ENCODE results near the gene SPNS2.

Gene SPNS2

DNA sequence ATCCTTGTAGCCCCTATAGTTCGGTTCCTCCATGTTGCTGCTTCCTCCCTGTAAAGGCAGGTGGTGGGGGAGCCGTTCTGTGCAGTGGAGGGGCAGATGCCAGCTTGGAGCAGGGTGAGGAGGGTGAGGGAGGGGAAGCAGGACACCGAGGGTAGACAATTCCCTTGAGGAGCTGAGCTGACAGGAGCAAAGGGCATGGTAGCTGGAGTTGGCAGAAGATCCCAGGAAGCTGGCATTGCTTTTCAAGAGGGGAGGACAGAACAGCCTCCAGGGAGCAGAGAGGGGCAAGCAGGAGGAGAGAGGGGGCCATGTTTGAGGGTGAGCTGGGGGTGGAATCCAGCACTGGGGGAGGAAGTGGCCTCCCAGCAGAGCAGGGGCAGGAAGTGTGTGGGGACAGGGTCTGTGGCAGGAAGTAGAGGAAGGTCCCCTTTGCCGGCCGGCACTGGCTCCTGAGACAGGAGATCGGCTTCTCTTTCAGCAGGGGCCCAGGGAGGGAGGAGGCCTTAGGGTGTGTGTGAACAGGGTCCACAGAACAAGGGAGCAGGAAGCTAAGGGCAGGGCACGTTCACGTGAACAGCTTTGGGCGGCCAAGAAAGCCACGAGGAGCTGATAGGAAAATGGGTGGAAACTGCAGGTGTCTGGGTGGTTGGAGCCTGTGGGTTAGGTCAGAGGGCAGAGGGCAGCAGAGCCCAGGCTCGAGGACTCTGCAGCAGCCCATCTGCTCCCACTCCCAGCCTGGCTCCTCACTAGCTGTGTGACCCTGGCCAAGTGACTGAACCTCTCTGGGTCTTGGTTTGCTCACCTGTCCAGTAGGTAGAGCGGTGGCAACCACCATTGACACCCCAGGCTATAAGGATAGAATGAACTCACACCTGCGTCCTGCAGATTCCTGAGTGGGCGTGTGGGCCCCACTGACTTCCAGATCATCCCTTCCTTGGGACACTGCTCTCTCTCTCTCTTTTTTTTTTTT lies 17.5 kb upstream of the SPNS2 start:
- DNase-seq = peak in 1 of 2 donors; percentile 55

DNA sequence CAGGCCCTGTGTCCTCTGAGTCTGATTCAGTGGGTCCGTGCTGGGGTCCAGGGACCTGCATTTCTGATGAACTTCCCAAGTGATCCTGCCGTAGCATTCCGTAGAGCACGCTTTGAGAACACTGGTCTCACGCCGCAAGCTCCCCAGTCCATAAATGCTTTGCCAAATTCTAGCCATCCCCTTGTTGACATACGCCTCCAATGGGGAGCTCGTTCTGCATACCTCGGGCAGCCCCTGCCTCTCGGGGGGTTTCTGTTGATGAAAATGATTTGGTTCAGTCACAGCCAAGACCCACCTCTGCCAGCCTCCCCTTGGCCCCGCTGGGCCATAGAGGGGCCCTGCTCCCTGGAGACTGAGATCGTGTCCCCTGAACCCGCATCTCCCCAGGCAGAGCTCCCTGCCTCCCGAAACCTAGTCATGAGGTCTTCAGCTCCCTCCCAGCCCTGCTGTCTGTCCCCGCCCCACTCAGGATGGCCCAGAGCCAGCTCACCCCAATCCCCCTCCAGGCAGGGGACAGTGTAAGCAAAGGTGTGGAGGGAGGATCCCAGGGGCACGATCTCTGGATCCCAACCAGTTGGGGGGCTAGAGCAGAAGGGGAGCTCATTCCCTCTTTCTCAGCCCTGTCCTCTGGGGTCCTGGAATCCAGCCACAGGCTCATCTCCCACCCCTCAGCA lies 16.2 kb upstream of the SPNS2 start:
- no peak for DNase-seq

DNA sequence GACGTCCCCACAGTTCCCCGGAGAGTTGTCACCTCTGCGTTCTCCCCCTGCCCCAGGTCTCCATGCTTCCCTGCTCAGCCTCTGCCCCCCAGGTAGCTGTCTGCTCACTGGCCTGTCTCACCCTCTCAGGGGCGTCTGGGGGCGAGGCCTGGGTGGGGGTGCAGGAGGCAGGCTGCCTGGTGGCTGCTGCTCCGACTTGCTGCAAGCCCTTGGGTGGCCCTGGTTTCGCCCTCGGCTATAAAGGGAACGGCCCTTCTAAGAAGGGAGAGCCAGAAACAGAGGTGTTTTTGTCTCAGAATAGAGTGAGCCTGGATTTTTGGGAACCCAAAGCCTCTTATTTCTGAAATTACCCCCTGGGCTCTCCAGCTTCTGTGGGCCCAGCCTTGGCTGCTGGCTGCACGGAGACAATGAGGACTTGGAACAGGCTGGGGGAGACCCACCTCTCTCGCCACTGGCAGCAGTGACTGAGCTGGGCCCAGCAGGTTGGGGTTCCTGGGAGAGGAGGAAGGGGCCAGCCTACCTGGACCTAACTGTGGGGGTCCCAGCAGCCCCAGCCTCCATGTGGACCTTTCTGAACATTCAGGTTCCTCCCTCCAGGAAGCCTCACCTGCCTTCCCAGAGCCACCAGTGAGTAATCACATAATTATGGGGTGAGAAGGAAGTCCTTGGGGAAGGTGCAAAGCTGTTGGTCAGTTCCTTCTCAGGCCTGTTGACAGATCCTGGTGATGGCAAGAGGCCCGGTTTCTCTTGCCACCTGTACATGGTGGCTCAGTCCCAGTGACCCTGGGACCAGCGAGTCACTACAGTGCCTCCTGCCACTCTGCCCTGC lies 15.5 kb upstream of the SPNS2 start:
- no peak for DNase-seq

DNA sequence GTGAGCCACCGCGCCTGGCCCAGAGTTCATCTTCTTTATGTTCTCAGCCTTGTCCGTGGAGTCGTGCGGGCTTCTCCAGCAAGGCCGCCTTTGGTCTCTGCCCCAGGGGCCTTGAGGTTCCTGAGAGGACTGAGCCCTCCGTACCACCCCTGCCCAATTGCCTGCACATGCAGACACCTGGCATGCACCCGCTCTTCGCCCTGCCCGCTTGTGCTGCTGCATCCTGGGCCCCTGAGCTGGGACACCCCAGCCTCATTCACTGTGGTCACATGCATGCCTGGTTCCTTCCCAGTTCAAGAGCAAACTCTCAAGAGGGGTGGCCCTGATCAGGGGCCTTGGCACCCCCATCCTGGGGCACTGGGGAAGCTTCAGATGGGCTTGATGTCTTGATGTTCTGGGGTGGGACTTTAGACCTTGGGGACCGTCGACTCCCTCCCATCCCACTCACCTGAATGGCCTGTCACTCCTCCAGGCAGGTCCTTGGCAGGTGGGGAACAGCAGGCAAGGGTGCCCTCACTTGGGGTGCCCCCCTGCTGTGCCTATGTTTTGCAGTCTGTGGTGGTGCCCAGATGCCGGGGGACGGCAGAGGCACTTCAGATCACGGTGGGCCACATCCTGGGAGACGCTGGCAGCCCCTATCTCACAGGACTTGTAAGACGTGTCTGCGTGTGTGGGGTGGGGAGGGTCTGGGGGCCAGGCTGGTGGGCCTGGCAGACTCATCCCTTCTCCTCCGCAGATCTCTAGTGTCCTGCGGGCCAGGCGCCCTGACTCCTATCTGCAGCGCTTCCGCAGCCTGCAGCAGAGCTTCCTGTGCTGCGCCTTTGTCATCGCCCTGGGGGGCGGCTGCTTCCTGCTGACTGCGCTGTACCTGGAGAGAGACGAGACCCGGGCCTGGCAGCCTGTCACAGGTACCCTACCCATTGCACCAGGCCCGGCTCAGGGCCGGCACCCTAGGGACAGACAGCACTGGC lies 12.7 kb upstream of the SPNS2 start:
- peak in 1 of 2 donors; percentile 31 for DNase-seq

DNA sequence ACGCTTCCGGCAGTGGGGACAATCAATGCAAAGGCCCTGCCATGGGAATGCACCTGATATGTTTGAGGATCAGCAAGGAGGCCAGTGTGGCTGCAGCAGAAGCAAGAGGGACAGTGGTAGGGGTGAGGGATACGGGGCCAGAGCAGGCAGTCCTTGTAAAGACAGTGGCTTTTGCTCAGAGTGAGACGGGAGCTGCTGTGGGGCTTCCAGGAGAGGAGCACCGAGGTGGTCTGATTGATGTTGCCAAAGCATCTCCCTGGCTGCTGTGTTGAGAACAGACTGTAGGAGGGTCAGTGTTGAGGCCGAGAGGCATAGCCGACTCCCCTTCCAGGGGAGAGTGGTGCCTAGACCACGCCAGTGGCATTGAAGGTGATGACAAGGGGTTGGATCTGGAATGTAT lies 11.4 kb upstream of the SPNS2 start:
- no peak for DNase-seq

DNA sequence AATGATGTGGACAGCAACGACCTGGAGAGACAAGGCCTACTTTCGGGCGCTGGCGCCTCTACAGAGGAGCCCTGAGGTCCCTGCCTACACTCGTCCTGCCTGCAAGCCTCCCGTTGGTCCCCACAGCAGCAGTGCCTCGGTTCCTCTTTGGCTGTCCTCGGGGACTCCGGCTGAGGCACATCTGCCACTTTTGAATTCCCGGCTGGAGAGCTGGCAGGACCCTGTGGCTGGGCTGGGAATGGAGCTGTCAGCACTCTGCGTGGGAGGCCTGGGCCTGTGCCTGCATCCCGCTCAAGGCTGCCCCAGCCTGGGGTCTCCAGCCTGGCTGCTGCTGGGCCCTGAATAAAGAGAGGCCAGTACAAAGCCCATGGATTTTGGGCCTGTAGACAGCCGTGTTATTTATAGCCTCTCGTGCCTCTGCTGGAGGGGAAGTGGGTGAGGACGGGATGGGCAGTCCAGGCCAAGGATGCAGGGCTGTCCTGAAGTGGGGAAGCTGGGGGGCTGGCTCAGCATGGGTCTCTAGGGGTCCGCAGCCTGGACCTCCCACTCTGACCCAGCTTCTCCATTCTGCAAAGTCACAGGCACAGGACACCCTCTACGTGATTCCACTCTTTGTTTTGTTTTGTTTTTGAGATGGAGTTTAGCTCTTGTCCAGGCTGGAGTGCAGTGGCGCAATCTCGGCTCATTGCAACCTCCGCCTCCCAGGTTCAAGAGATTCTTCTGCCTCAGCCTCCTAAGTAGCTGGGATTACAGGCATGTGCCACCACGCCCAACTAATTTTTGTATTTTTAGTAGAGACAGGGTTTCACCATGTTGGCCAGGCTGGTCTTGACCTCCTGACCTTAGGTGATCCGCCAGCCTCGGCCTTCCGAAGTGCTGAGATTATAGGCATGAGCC lies 10.6 kb upstream of the SPNS2 start:
- no peak for DNase-seq

DNA sequence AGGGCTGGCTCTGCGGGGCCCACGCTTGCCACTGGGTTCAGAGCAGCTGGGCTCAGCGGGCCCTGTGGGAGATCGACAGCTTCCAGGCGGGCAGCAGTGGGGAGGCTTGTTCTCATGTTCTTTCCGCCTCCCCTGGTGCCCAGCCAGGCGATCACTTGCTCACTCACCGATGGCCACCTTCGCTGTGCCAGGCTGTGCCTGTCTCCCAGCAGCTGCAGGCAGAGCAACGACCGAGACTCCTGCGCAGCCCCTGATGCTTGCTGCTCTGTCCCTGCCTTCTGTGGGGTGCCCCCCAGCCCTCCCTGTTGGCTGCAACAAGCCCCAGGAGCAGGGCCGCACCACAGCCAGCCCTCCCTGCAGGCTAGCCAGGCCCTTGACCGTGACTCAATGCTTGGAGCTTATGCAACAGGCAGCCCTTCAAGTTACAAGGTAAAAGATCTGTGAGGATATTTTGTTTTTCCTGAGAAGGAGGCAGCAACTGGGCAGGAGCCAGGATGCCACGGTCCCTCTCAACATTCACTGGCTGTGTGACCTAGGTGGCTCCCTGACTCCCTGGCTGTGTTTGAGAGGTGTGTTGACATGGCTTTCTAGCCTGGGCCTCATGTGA lies 9.6 kb upstream of the SPNS2 start:
- DNase-seq = no peak

DNA sequence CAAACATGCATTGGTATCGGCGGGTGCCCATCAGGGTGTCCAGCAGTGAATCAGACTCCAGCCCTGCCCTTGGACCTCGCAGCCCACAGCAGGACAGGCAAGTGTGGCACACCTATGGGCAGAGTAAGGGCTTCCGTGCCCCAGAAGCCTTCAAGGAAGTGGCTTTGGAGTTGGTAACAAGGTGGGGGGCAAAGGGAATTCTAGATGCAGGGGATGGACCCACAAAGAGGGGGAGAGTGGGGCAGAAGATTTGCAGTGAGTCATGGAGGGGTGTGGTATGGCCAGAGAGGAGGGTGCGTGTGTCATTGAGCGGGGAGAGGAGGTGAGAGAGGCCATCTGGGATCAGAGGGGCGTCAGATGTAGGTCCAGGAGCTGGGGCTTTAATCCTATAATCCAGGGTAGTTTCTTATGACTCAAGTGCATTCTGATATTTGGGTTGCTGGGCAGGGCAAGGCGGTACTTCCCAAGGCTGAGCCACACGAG lies 8.5 kb upstream of the SPNS2 start:
- DNase-seq = no peak

DNA sequence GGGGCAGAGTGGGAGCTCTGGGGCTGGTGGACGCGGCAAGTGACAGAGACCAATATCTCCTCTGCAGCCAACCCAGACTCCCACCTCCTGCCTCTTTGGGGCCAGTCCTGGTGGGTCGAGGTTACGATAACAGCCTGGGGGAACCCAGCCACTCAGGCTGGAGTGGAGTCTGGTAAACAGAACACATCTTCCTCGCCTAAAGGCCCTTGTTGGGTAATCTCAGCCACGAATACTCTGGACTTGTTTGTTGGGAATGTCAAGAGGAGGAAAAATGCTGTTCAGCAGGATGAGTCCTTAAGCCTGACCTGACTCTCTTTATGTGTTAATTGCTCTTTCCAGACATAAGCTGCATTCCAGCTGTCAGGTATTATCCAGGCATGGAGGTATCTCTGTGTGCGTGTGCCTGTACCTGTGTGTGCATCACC lies 8.0 kb upstream of the SPNS2 start:
- no peak for DNase-seq

DNA sequence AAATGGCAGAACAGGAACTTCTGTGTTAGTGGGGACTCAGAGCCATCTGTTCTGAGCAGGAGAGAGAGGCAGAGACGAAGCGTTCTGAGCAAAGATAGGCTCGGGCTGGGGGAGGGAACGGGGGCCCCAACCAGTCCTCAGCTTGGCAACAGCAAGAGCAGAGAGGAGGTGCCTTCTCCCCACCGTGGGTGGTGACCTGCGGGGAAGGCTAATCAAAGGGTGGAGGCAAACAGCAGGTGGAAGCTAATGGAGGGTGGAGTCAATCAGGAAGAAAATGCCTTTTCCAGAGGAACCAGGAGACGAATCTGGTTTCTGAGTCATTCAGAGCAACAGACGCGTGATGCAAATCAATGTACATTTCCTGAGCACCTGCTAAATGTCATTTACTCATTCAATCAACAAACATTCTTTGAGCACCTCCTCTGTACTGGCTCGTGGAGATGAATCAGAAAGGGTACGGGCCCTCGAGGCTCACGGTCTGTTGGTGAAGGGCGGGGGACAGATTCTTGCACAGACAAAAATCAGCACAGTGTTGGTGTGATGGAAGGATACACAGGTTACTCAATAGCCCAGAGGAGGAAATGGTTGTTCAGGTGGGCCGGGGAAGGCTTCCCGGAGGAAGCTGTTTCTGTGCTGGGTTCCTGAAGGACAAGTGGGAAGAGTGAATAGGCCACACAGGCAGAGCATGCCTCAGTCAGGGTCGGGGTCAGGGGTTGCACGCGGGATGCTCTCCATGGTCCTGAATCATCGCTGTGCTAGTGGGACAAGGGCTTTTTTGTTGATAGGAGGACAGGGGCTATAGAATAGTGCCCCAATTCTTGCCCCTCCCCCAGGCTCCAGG lies 5.7 kb upstream of the SPNS2 start:
- no peak for DNase-seq

DNA sequence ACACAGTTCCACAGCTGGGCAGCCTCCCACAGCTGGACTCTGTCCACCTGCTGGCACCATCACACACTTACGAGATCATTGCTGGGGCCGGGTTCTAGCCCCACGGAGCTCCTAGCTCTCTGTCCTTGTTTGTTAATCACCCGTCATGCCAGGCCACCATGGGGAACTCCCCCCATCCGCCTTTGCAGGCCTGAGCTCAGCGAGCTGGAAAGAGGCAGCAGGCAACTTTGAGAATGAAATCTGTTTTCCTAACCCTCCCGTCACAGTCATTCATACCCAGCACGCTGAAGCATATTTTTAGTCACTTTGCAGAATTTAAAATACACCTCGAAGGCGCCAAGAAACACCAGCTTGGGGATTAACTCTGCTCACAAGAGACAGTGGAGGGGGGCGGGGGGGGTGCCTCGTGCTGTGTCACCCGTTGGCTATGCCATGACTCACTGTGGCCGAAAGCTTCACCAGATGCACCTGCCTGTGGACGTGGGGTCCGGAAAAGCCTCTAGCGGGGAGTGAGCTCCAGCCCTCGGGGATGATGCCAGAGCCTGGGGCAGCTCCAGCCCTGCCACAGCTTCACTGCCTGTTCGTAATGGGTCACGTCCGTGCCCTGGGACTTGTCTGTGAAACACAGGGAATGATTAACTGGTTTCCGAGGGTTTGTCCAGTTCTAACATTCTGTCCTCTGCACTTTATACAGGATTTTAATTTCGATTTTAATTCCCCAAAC lies 1.4 kb upstream of the SPNS2 start:
- DNase-seq = no peak

DNA sequence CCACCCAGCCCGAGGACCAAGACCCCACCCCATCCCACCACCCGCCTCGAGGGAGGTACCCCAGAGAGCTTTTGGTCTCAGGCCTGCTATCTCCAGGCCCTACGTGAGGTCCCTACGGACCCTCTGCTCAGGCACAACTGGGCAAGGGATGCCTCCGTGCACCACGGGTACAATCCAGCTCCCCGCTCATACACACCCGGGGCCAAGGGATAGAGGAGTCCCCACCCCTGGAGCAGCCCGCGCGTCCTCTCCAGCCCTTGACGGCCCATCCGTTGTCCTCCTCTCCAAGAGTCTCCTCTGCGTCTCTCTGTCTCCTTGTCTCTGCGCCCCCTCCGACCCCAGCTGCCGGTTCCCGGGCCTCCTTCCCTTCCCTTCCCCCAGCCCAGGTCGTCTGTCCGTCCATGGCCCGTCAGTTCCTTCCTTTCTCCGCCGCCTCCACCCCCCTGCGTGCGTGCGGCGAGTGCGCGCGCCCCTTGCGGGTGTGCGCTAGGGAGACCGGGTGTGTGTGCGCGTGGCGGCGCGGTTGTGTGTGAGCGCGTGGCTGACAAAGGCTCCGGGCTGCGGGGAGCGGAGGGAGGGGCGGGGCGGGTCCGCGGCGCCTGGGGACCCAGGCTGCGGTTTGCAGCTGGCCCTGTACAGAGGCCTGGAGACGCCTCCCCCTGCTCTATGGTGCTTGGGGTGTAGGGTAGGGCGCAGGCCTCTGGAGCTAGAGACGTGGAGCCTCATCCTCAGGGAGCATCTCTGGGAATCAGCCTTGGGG lies 930 bp downstream of the SPNS2 start:
- no peak for DNase-seq

DNA sequence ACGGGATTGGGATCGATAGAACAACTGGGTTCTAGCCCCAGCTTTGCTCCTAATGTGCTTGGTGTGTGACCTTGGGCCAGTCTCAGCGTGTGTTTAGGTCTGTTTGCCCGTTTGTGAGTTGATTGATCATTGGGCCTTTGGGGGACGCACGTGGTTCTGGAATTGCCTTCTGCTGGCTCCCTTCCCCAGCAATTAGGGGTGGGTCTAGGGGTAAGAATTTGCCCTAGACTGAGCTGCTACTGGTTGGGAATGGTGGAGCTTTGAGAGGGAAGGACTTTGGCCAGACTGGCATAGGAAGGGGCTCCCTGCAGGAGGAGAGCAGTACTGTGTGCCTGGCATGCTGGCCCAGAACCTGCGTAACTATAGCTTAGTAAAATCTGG lies 1.5 kb downstream of the SPNS2 start:
- DNase-seq = no peak

DNA sequence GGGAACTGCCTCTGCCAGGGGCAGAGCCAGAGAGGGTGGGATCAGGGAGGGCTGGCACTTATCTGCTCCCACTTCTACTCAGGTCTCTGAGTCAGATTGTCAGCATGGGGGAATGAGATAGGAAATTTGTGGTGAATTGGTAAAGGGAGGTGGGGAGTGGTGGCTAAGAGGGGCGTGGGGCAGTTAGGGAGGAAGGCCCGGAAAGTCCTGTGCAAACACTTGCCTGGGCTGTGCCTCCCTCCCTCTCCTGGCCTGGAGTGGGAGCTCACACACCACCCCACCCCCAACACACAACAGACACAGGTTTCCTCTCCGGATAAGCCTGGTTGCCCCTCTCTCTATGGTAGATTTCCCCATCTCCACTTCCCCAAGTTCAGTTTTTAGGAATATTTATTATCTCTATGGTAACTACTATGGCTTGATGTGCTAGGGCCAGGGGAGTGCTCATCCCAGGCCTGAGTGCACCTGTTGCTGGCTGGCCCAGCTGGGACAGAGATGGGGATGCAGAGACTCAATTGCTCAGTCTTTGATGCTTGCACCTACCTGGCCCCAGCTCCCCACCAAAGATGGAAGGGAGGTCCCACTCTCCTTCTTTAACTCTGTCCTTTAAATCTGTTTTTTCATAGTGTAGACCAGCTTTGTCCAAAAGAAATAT lies 2.7 kb downstream of the SPNS2 start:
- DNase-seq = no peak

DNA sequence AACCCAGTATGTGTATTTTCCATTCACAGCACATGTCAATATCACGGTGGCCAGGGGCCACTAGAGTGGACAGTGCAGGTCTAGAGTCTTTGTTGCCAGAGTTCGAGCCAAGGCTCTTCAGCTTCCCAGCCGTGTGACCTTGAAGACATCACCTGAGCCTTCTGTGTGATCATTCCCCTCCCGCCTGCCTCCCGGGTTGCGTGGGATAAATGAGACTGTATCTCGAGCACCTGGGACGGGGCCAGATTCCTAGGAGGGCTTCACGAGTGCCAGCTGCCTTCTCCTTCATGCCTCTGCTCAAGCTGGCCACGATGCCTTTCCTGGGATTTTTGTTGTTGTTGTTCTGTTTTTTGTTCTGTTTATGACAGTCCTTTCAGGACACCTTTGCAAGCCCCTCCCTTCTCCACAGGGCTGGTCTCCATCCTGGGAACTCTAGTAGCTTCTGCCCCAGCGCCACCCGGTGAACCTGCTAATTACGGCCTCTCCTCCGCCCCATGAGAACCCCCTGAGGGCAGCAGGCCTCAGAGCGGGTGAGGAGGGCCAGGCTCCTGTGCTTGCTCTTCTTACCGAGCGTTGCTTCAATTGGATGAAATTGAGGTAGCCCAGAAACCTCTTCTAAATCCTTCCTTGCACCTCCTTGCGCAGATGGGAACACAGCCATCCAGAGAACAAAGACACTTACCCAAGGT lies 3.9 kb downstream of the SPNS2 start:
- DNase-seq = no peak

DNA sequence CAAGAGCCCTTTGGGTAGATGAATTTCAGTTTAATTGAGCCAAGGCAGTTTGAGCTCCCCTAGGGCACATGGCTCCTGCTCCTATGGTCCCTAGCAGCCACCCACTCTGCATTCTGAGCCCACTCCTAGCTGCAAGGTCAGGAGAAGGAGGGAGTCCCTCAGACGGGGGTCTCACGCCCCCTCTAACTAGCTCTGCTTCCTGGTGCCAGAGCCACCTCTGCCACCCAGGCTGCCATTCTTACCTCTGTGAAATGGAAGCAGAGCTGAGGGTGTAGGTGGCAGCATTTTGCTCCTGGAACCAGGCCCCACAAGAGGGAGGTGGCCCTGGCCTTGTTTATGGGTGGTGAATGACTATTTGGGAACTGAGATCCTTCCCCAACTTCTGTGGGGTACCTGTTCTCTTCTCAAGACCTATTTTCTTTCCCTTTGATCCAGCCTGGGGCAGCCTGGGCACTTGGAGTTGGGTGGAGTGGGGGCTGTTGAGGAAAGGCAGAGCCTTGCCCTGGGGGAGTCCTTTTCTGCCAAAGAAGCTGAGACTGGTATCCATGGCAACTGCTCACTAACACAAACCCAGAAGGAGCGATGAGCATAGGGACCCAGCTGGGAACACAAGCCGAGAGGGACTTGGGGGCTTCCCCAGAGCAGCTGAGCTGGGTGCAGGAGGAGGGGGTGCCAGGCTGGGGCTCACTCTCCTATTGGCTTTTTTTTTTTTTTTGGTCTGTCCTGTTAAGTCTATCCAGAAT lies 4.8 kb downstream of the SPNS2 start:
- DNase-seq = no peak

Data from inflammatory macrophage (primary cell).